ENCODE measurements around the gene CPEB2. TPM values are rescaled to one million over a fixed set of nuclear protein-coding genes. Genes with fewer than 3 reads are reported as not detected.
A peak's percentile ranks its signal among the peaks of the same experiment; 100 is the strongest.

CPEB2 gene
- total and polyA plus RNA-seq, 5 experiments from 2014 or later: 0.68 to 17.0 (median 1.7) TPM

DNA sequence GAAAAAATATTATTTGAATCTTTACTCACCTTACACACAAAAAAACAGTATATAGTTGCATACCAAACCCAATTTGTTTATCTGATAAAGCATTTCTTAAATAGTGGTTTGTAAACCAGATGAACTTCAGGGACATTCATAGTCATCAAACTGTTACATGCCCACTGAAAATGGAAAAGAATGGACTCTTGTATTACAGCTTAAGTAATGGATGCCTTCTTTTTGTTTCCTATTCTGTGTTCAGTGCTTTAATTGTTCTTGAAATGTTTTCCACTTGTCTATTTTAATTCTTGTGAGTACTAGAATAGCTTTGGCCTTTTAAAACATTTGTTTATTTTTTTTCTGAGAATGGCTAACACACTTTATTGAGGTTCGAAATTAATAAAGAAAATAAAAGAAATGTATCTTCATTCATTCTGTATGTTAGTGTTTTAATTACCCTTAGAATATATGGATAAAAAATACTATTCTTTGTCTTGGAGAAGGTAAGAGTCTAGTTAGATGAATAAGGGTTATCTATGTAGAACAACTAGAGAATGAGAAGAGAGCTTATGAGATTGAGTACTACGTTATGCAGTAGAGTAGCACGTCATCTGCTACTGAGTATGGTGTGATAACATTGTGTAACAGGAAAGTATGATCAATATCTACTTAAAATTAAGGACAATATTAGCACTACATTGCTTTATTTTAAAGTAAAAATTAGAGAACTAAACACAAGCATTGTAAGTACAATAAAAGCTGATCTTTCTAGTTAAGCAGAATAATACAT lies 9.9 kb downstream of the CPEB2 start:
- H3K4me3 Mint-ChIP-seq: no peak overlapping the region
- no peak for DNase-seq
- H3K9me3 Mint-ChIP-seq: no peaks in the 10 kb centered on the region
- H3K27ac Mint-ChIP-seq: no peak overlapping the region
- H3K27me3 Mint-ChIP-seq: no peaks in the 10 kb centered on the region
- POLR2A ChIA-PET: no interaction called here
- H3K4me1 Mint-ChIP-seq: peaks cover 6 to 29% (median 19%) of the 10 kb centered on the region in 4 donors
- H3K36me3 Mint-ChIP-seq: peaks cover 3 to 46% (median 14%) of the 10 kb centered on the region in 3 donors
- ATAC-seq: no peak

DNA sequence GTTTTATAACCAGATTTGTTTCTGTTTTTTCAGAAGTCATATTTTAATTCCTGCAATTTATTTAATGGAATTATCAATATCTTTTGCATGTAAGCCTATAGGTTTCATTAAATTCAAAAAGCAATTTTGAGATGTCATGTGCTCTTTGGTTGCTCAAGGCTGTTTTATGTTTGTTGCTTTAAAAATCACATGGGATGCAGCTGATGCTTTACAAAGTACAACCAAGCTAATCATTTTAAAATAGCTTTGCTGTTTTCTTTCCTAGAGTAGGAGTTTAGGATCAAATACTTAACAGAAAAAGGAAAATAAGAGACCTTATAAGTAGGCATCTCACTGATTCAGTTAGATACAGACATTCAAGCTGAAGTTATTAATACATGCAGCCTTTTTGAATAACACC lies 11.3 kb downstream of the CPEB2 start:
- Mint-ChIP-seq H3K4me1 (peaks cover 4 to 34% (median 21%) of the 10 kb centered on the region in 4 donors), H3K4me3 (no peak overlapping the region), H3K36me3 (peaks cover 3 to 45% (median 14%) of the 10 kb centered on the region in 3 donors), H3K27ac (no peak overlapping the region), H3K9me3 (no peaks in the 10 kb centered on the region), H3K27me3 (no peaks in the 10 kb centered on the region)
- POLR2A ChIA-PET: no interaction called here
- ATAC-seq: no peak
- DNase-seq: no peak

DNA sequence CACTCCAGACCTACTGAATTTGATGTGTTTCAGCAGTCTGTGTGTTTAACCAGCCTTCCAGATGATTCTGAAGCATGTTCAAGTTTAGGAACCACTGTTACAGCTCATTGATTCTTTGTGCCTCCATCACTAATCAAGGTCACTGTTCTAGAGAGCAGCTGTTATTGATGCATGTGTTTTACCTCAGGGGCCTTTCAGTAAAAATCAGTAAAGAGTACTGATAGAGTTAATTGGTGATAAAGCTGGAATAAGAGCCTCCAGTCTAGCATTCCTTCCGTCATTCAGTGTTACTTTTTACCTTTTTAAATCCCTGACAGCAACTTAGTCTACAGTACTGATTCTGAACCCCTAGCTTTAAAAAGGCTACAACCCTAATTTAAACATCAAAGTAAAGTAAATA lies 12.9 kb downstream of the CPEB2 start:
- no peak overlapping the region for H3K4me3 Mint-ChIP-seq
- H3K27me3 Mint-ChIP-seq: no peaks in the 10 kb centered on the region
- peak overlapping the region in 1 of 10 donors; percentile 11 for H3K27ac Mint-ChIP-seq
- H3K36me3 Mint-ChIP-seq: peaks cover 3 to 44% (median 12%) of the 10 kb centered on the region in 3 donors
- POLR2A ChIA-PET: no interaction called here
- H3K4me1 Mint-ChIP-seq: peaks cover 1 to 44% (median 18%) of the 10 kb centered on the region in 4 donors
- no peaks in the 10 kb centered on the region for H3K9me3 Mint-ChIP-seq
- no peak for DNase-seq
- no peak for ATAC-seq

DNA sequence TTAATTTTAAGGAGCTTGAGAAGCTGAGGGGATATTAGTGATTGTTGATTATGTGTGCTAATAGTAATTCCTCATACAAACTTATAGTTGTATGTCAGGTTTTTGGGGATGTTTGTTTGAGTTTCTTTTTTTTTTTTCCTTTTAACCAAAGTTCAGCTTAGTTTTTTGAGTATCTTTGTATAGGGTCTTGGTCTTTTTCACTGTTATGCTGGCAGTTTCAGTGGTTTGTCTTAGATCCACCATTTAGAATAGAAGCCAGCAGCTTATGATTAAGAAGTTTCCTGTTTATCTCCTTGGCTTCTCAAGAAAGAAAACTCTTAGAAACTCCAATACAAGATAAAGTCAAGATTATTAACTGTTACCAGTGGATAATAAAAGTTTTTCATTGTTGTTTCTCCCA lies 16.1 kb downstream of the CPEB2 start:
- Mint-ChIP-seq H3K27me3 (no peaks in the 10 kb centered on the region), H3K4me1 (peaks cover 9 to 56% (median 29%) of the 10 kb centered on the region in 4 donors), H3K4me3 (peak overlapping the region in 2 of 10 donors; percentile 16), H3K27ac (peak overlapping the region in 5 of 10 donors; percentile 6 to 65 (median 28)), H3K9me3 (no peaks in the 10 kb centered on the region), H3K36me3 (peaks cover 0 to 33% (median 8%) of the 10 kb centered on the region in 3 donors)
- ATAC-seq (no peak), DNase-seq (no peak)
- POLR2A ChIA-PET: no interaction called here

DNA sequence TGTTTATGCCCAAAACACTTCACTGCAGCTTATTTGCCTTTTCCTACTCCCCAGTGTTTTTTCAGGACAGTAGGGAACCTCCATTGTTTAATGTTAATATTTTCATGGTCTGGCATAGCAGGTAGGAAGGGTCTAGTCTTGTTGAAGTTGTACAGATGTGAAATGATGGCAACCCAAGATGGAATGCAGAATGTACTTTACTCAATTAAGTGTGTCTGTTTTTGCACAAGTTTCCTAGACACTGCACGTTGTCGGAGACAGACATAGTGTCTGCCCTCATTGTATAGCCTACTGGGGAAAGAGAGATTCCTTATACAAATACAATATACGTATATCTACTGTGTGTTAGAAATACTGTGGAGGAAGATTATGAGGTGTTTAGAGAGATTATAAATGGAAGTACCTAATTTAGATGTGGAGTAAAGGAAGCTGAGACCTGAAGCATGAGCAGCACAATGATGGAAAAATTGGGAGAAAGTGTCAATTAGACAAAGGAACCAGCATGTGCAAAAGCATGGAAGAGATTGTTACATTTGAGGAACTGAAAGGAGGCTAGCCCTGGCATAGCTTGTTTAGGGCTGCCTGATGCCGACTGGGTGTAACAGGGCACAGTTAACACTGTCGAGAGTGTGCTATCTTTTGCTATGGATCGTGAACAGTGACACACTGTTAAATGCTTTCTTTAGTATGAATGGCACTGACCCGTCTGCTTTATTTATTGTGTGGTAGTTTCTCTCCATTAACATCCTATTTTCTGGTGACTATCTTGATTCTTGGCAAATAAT lies 18.4 kb downstream of the CPEB2 start:
- DNase-seq: no peak
- no peak for ATAC-seq
- H3K27ac Mint-ChIP-seq: peak overlapping the region in 2 of 10 donors; percentile 1 to 5
- no peaks in the 10 kb centered on the region for H3K9me3 Mint-ChIP-seq
- H3K4me3 Mint-ChIP-seq: no peak overlapping the region
- POLR2A ChIA-PET: no interaction called here
- no peaks in the 10 kb centered on the region for H3K27me3 Mint-ChIP-seq
- peaks cover 9 to 56% (median 29%) of the 10 kb centered on the region in 4 donors for H3K4me1 Mint-ChIP-seq
- H3K36me3 Mint-ChIP-seq: peaks cover 0 to 45% (median 15%) of the 10 kb centered on the region in 3 donors

DNA sequence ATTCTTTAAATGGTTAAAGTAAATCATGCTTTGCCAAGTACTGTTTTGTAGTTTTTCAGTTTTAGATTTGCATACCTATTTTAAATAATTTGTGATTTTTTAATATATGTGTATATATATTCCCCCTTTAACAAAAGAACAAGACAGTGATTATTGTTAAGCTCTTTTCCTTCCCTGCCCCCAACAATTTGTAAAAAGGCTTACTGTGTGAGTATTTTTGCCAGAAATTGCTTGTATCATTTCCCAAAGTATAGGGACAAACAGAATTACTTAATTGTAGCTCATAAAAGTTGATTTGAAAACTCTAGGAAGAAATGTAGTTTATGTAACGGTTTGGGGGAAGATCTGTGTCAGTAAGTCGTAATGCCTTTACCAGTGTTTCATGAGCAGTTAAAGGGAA lies 19.0 kb downstream of the CPEB2 start:
- H3K27me3 Mint-ChIP-seq: no peaks in the 10 kb centered on the region
- DNase-seq: no peak
- no peak overlapping the region for H3K4me3 Mint-ChIP-seq
- peak overlapping the region in 2 of 10 donors; percentile 22 to 55 for H3K27ac Mint-ChIP-seq
- H3K4me1 Mint-ChIP-seq: peaks cover 9 to 56% (median 30%) of the 10 kb centered on the region in 4 donors
- ATAC-seq: no peak
- peaks cover 0 to 46% (median 14%) of the 10 kb centered on the region in 3 donors for H3K36me3 Mint-ChIP-seq
- POLR2A ChIA-PET: interaction anchor here (1.3 kb wide), 1 partner anchor 18 kb away, joined by 3 read pairs; no protein-coding TSS in a partner anchor
- H3K9me3 Mint-ChIP-seq: no peaks in the 10 kb centered on the region

DNA sequence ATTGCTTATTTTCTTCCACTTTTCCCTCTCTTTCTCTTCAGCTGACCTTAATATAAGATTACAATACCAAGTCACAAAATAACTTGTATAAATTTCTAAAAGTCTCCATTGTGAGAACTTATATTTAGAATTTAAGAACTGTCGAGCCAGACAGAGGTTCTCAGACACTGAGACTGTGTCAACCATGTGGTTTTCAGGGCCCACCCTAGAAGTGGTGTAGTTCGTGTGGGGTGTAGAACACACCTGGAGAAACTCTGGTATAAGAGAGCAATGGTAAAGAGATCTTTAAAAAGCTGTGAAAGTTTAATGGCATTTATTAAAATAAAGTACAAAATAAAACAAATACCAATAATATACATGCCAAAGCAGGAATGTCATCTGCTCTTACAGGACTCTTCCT lies 19.7 kb downstream of the CPEB2 start:
- POLR2A ChIA-PET: interaction anchor here (1.3 kb wide), 1 partner anchor 18 kb away, joined by 3 read pairs; no protein-coding TSS in a partner anchor
- Mint-ChIP-seq H3K27ac (peak overlapping the region in 3 of 10 donors; percentile 5 to 55 (median 48)), H3K9me3 (no peaks in the 10 kb centered on the region), H3K4me3 (no peak overlapping the region), H3K36me3 (peaks cover 0 to 46% (median 14%) of the 10 kb centered on the region in 3 donors), H3K27me3 (no peaks in the 10 kb centered on the region), H3K4me1 (peaks cover 9 to 55% (median 30%) of the 10 kb centered on the region in 4 donors)
- ATAC-seq (no peak), DNase-seq (no peak)

DNA sequence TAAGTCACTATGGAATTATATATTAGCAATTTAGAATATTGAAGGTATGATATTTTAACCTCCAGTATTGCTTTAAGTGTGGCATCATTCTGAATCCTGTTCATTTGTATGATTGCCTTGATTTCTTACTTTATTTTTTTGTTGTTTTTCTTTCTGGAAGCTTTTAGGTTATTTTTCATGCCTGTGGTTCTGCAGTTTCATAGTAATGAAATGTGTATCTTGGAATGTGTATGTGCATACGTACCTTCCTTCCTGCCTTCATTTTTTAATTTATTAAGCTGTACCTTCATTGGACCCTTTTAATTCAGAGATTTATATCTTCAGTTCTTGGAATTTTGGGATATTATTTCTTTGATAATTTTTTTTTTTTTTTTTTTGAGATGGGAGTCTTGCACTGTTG lies 22.1 kb downstream of the CPEB2 start:
- no peak for ATAC-seq
- Mint-ChIP-seq H3K4me1 (peaks cover 15 to 50% (median 32%) of the 10 kb centered on the region in 4 donors), H3K9me3 (no peaks in the 10 kb centered on the region), H3K36me3 (peaks cover 5 to 49% (median 18%) of the 10 kb centered on the region in 3 donors), H3K27me3 (no peaks in the 10 kb centered on the region), H3K27ac (no peak overlapping the region), H3K4me3 (no peak overlapping the region)
- POLR2A ChIA-PET: no interaction called here
- no peak for DNase-seq

DNA sequence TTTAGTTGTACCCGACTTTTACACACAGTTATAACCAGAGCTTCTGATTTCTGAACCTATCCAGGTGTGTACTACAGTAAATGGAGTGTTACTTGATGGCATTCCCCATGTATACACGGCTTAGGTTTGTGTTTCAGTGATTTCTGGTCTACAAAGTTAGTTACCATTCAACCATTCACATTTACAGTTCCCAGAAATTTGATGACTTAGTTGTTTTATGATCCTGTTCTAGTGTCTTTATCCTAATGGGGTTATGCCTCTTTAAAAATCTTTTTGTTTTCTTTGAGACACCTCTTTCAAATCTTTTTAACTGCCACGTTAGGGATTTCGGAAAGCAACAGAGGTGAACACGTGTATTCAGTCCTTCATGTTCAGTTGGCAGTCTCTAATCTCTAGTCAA lies 23.4 kb downstream of the CPEB2 start:
- DNase-seq: no peak
- Mint-ChIP-seq H3K27ac (no peak overlapping the region), H3K4me3 (no peak overlapping the region), H3K27me3 (no peaks in the 10 kb centered on the region), H3K4me1 (peaks cover 15 to 43% (median 28%) of the 10 kb centered on the region in 4 donors), H3K9me3 (no peaks in the 10 kb centered on the region), H3K36me3 (peaks cover 5 to 41% (median 18%) of the 10 kb centered on the region in 3 donors)
- POLR2A ChIA-PET: no interaction called here
- ATAC-seq: no peak

DNA sequence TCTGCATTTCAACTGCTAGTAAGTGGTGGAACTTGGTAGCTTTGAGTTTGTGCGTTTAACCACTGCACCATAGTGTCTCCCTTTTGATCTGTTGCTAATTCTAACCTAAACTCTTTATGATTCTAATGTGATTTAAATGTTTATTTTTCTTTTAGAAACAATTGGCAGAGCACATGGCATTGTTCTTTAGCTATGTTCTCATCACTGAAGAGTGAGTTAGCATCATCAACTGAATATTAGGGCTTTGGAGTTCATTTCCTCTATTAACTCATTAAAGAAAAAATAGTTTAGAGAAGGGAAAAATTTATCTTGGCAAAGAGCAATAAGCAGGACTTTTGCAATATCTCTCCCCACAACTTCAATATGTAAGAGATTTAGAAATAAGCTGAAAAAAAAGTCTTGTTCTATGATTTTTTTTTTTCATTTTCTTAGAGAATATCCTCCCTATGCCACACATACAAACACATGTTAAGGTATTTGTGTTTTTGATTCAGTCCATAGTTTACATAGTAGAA lies 25.7 kb downstream of the CPEB2 start:
- no peak for DNase-seq
- H3K36me3 Mint-ChIP-seq: peaks cover 5 to 44% (median 19%) of the 10 kb centered on the region in 3 donors
- no peaks in the 10 kb centered on the region for H3K9me3 Mint-ChIP-seq
- POLR2A ChIA-PET: no interaction called here
- H3K4me1 Mint-ChIP-seq: peaks cover 11 to 30% (median 20%) of the 10 kb centered on the region in 4 donors
- no peak for ATAC-seq
- no peak overlapping the region for H3K27ac Mint-ChIP-seq
- no peaks in the 10 kb centered on the region for H3K27me3 Mint-ChIP-seq
- H3K4me3 Mint-ChIP-seq: no peak overlapping the region

DNA sequence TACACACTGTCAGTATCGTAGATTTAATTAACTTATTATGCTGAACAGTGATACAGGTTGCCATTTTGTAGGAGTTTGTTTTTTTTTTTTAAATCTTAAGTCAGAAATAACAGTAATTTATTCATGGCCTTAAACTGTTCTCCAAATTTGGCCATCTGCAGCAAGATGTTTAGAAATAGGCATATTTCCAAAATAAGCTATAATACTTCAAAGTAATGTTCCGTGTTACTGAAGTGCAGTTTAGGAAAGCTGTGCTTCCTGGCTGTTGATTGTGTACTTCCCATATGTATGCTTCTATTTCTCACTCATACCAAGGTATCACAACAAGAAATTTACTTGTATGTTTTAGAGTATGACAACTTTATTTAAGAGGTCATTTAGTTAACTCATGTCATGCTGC lies 28.9 kb downstream of the CPEB2 start:
- ATAC-seq (no peak), DNase-seq (no peak)
- H3K4me3 Mint-ChIP-seq: no peak overlapping the region
- H3K27me3 Mint-ChIP-seq: no peaks in the 10 kb centered on the region
- POLR2A ChIA-PET: no interaction called here
- peaks cover 5 to 47% (median 23%) of the 10 kb centered on the region in 3 donors for H3K36me3 Mint-ChIP-seq
- no peak overlapping the region for H3K27ac Mint-ChIP-seq
- H3K4me1 Mint-ChIP-seq: peaks cover 11 to 23% (median 20%) of the 10 kb centered on the region in 4 donors
- H3K9me3 Mint-ChIP-seq: no peaks in the 10 kb centered on the region

DNA sequence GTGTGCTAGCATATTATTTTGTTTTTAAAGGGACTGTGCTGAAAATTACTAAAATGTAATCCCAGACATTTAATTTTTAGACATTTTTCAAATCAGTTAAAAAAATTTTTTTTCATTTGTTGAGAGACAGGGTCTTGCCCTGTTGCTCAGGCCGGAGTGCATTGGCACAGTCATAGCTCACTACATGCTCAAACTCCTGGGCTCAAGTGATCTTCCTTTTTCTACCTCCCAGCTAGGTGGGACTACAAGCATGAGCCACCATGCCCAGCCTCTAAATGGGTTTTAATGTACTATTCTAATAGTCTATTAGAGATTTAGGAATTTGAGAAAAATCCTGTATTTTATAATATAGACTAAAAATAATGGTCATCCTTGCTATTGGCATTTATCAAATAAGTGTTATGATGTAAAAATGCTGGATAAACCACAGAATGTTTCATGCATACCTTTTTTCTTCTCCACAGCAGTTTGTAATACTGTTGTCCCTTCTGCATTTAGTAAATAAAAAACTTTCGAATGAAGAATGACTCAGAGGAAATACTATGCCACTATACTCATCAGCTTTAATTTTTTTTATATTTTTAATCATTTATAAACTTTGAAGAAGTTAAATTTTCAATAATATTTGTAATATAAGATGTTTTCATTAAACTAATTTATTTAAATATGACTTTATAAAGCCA lies 29.9 kb downstream of the CPEB2 start:
- POLR2A ChIA-PET: no interaction called here
- Mint-ChIP-seq H3K27me3 (no peaks in the 10 kb centered on the region), H3K4me3 (no peak overlapping the region)

More for the DNA sequence above, 29.9 kb downstream of the CPEB2 start:
- Mint-ChIP-seq H3K9me3 (no peaks in the 10 kb centered on the region), H3K27ac (no peak overlapping the region), H3K4me1 (peaks cover 11 to 22% (median 19%) of the 10 kb centered on the region in 4 donors), H3K36me3 (peaks cover 5 to 49% (median 23%) of the 10 kb centered on the region in 3 donors)
- ATAC-seq (no peak), DNase-seq (no peak)
